ENCODE results near the gene GJC2. TPM values are rescaled to one million over a fixed set of nuclear protein-coding genes. Genes with fewer than 3 reads are reported as not detected.

GJC2 gene
- total RNA-seq, 4 donors from 2014 or later: 0.48 to 2.7 (median 0.66) TPM

DNA sequence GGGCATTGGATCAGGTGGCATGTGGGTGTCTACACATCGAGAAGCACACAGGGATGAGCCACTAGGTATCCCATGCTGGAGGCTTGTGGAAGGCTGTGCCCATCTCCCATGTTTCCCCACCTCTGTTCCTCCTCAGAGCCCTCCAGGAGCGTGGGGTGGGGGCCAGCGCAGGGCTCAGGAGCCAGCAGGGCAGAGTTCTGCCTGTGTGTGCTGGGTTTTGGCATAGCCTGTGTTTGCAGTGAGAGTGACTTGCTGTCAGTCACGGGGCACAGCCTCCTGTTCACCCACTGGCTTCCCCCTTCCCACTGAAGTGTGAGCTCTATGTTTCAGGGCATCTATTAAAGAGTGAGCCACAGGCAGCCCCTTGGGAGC, 26.3 kb downstream of the GJC2 start:
- no peak for TF ChIP-seq POLR2A (IDR thresholded peaks at IDR 0.05)
- TF ChIP-seq, protein P1, sequence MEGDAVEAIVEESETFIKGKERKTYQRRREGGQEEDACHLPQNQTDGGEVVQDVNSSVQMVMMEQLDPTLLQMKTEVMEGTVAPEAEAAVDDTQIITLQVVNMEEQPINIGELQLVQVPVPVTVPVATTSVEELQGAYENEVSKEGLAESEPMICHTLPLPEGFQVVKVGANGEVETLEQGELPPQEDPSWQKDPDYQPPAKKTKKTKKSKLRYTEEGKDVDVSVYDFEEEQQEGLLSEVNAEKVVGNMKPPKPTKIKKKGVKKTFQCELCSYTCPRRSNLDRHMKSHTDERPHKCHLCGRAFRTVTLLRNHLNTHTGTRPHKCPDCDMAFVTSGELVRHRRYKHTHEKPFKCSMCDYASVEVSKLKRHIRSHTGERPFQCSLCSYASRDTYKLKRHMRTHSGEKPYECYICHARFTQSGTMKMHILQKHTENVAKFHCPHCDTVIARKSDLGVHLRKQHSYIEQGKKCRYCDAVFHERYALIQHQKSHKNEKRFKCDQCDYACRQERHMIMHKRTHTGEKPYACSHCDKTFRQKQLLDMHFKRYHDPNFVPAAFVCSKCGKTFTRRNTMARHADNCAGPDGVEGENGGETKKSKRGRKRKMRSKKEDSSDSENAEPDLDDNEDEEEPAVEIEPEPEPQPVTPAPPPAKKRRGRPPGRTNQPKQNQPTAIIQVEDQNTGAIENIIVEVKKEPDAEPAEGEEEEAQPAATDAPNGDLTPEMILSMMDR (IDR thresholded peaks at IDR 0.05): no peak
- peaks cover 0 to 27% (median 0%) of the 10 kb centered on the region in 3 donors for H3K36me3 ChIP-seq
- H3K9me3 ChIP-seq: no peaks in the 10 kb centered on the region
- H3K27me3 ChIP-seq: no peaks in the 10 kb centered on the region
- peaks cover 0 to 17% (median 0%) of the 10 kb centered on the region in 3 donors for H3K4me1 ChIP-seq
- 88% methylated on average over 3 of the region's 4 CpGs; no CpG with 5 or more reads in 1 of the 2 donors for WGBS, 2 donors
- intact Hi-C loops (cut with DNase I): no loop called here
- no peak for DNase-seq
- H3K27ac ChIP-seq: no peak overlapping the region
- H3K4me3 ChIP-seq: no peak overlapping the region

- TF ChIP-seq POLR2A (IDR thresholded peaks at IDR 0.05): no peak
- TF ChIP-seq, protein P1 (IDR thresholded peaks at IDR 0.05): no peak
- Histone ChIP-seq H3K9me3 (no peaks in the 10 kb centered on the region), H3K27ac (no peak overlapping the region), H3K4me3 (no peak overlapping the region), H3K4me1 (peaks cover 0 to 17% (median 0%) of the 10 kb centered on the region in 3 donors), H3K27me3 (no peaks in the 10 kb centered on the region), H3K36me3 (peaks cover 0 to 27% (median 0%) of the 10 kb centered on the region in 3 donors)
- no peak for DNase-seq
- 88 to 97% methylated on average over 5 to 9 of the region's 19 CpGs for WGBS, 2 donors
- intact Hi-C loops (cut with DNase I): no loop called here
These were observed 26.9 kb downstream of the GJC2 start for GRCh38 chr1:228176461-228177182.

DNA sequence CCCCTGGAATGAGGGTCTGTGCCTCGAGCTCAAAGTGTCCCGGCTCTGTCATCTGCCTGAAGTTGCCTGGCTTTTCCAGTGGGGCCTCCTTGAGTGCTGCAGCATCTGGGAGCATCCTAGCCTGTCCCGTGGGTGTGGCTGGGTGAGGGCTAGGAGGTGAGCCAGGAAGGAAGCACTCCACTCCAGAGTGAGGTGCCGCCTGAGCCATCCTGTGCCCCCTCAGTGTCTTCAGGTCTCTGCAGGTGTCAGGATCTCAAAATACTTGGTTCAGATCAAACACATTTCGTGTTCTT, 27.4 kb downstream of the GJC2 start:
- TF ChIP-seq, protein P1 (IDR thresholded peaks at IDR 0.05): no peak
- no peak for TF ChIP-seq POLR2A (IDR thresholded peaks at IDR 0.05)
- H3K27me3 ChIP-seq: no peaks in the 10 kb centered on the region
- peaks cover 0 to 17% (median 0%) of the 10 kb centered on the region in 3 donors for H3K4me1 ChIP-seq
- H3K9me3 ChIP-seq: no peaks in the 10 kb centered on the region
- no peak overlapping the region for H3K4me3 ChIP-seq
- intact Hi-C loops (cut with DNase I): no loop called here
- 84 to 100% methylated on average over 2 to 3 of the region's 5 CpGs for WGBS, 2 donors
- H3K27ac ChIP-seq: no peak overlapping the region
- H3K36me3 ChIP-seq: peaks cover 0 to 27% (median 0%) of the 10 kb centered on the region in 3 donors
- no peak for DNase-seq

DNA sequence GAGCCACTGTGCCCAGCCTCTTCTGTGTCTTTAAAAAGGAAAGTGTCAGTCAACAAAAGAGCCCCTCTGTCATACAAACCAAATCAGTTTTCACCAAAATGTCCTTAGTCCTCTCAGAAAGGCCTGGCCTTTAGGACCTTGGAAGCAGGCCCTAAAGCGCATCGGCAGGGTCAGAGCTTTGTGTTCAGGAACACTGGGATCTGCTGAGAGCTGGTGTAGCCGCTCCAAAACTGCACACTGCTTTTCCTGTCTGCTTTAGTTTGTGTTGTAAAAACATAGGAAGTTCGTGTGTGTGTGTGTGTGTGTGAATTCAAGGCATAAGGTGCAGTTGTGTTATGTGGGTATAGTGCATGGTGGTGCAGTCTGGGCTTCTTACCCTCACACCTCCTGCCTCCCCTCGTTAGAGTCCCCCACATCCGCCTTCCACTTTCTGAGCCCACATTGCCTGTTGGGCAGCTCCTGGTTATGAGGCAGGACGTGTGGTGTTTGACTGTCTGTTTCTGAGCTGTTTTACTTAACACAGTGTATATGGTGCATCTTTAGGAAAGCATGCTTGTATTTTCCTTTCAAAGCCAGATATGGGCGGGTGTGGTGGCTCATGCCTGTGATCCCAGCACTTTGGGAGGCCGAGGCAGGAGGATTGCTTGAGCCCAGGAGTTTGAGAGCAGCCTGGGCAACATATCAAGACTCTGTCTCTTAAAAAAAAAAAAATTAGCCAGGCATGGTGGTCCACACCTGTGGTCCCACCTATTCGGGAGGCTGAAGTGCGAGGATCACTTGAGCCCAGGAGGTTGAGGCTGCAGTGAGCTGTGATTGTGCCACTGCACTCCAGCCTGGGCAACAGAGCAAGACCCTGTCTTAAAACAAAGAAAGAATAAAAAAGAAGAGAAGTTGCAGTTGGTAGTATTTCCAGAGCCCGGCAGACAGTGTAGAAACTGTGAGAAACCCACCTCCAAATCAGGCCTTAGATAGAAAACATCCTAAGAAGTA, 28.3 kb downstream of the GJC2 start:
- intact Hi-C loops (cut with DNase I): no loop called here
- no peak overlapping the region for H3K4me3 ChIP-seq
- H3K9me3 ChIP-seq: no peaks in the 10 kb centered on the region
- DNase-seq: no peak
- no peak for TF ChIP-seq POLR2A (IDR thresholded peaks at IDR 0.05)
- TF ChIP-seq, protein P1 (IDR thresholded peaks at IDR 0.05): no peak
- H3K27ac ChIP-seq: no peak overlapping the region
- peaks cover 0 to 27% (median 0%) of the 10 kb centered on the region in 3 donors for H3K36me3 ChIP-seq
- no peaks in the 10 kb centered on the region for H3K27me3 ChIP-seq
- WGBS, 2 donors: 86 to 93% methylated on average over 11 to 12 of the region's 12 CpGs
- H3K4me1 ChIP-seq: peaks cover 0 to 16% (median 0%) of the 10 kb centered on the region in 3 donors
